Brain microvascular endothelial cell (primary cell): ENCODE results near the gene UBE2O.

Source experiments
- DNase-seq: peaks from one replicate; pipeline ENCODE4 v3.0.0-alpha.2; 2020
- H3K27ac ChIP-seq: fragments of 250-450 bp; sonication (Bioruptor Pico); 2 replicates; pipeline ENCODE4 v1.5.1; 2020; ENCODE audit warnings: mild to moderate bottlenecking, moderate library complexity
- H3K27me3 ChIP-seq: fragments of 250-450 bp; sonication (Bioruptor Pico); replicated peaks from 2 replicates; pipeline ENCODE4 v1.5.1; 2020; ENCODE audit warnings: mild to moderate bottlenecking
- H3K36me3 ChIP-seq: fragments of 250-450 bp; sonication (Bioruptor Pico); replicated peaks from 2 replicates; pipeline ENCODE4 v1.5.1; 2020; ENCODE audit warnings: mild to moderate bottlenecking
- H3K4me3 ChIP-seq: 2 replicates; pipeline ENCODE4 v1.5.1; 2011; ENCODE audit warnings: low read depth, mild to moderate bottlenecking, control low read depth, low read length, moderate library complexity
- CTCF ChIP-seq: IDR thresholded peaks from 2 replicates; pipeline ENCODE4 v1.5.1; 2011; ENCODE audit warnings: low read depth, mild to moderate bottlenecking, moderate library complexity, low read length, control low read depth, inconsistent platforms; ENCODE audit errors: missing control alignments
- in situ Hi-C: cut with HindIII; loops from 2 replicates; pipeline ENCODE4 v1.10.0; 2017; ENCODE audit warnings: low sequenced_read_pairs, low pct_ligation_motif_present

The UBE2O gene

GRCh38 chr17:76475302-76475701 is 22.4 kb upstream of the UBE2O start:
- peaks cover 40% of the 10 kb centered on the region for H3K36me3 ChIP-seq
- H3K4me3 ChIP-seq: no peak overlapping the region
- H3K27ac ChIP-seq: no peak overlapping the region
- no peak for TF ChIP-seq CTCF
- in situ Hi-C loops: no loop called here
- no peaks in the 10 kb centered on the region for H3K27me3 ChIP-seq
- DNase-seq: no peak

- no peak overlapping the region for H3K27ac ChIP-seq
- TF ChIP-seq CTCF: no peak
- H3K36me3 ChIP-seq: peaks cover 40% of the 10 kb centered on the region
- no peak for DNase-seq
- H3K27me3 ChIP-seq: no peaks in the 10 kb centered on the region
- no peak overlapping the region for H3K4me3 ChIP-seq
- in situ Hi-C loops: no loop called here
Observed at GRCh38 chr17:76474894-76475293, 21.9 kb upstream of the UBE2O start.

GRCh38 chr17:76474238-76474637 is 21.3 kb upstream of the UBE2O start:
- no peak for DNase-seq
- Histone ChIP-seq H3K27me3 (no peaks in the 10 kb centered on the region), H3K27ac (no peak overlapping the region), H3K4me3 (no peak overlapping the region), H3K36me3 (peaks cover 40% of the 10 kb centered on the region)
- in situ Hi-C loops: no loop called here
- no peak for TF ChIP-seq CTCF

- no peaks in the 10 kb centered on the region for H3K27me3 ChIP-seq
- H3K4me3 ChIP-seq: no peak overlapping the region
- no peak for DNase-seq
- peaks cover 40% of the 10 kb centered on the region for H3K36me3 ChIP-seq
- in situ Hi-C loops: no loop called here
- TF ChIP-seq CTCF: peak; percentile 64
- no peak overlapping the region for H3K27ac ChIP-seq
Observed at GRCh38 chr17:76473541-76473985, 20.6 kb upstream of the UBE2O start.

GRCh38 chr17:76472726-76473125 is 19.8 kb upstream of the UBE2O start:
- Histone ChIP-seq H3K27ac (no peak overlapping the region), H3K27me3 (no peaks in the 10 kb centered on the region), H3K4me3 (no peak overlapping the region), H3K36me3 (peaks cover 40% of the 10 kb centered on the region)
- no peak for DNase-seq
- in situ Hi-C loops: no loop called here
- no peak for TF ChIP-seq CTCF

GRCh38 chr17:76472258-76472645 is 19.3 kb upstream of the UBE2O start:
- peaks cover 39% of the 10 kb centered on the region for H3K36me3 ChIP-seq
- in situ Hi-C loops: no loop called here
- H3K4me3 ChIP-seq: no peak overlapping the region
- no peak for DNase-seq
- no peak overlapping the region for H3K27ac ChIP-seq
- no peak for TF ChIP-seq CTCF
- H3K27me3 ChIP-seq: no peaks in the 10 kb centered on the region
